IPS-20b (cell line): ENCODE measurements around the gene SV2B.

ENCODE experiments used
- H3K27ac ChIP-seq: one replicate; pipeline ENCODE4 v1.5.1; 2013; ENCODE audit warnings: low read length
- H3K27me3 ChIP-seq: 2 replicates; pipeline ENCODE4 v1.6.1; 2013; ENCODE audit warnings: mild to moderate bottlenecking, low read length, inconsistent platforms; ENCODE audit not compliant: insufficient read depth
- H3K36me3 ChIP-seq: 2 replicates; pipeline ENCODE4 v1.6.1; 2013; ENCODE audit warnings: low read depth, mild to moderate bottlenecking, inconsistent platforms, low read length, moderate library complexity; ENCODE audit not compliant: insufficient read depth
- H3K4me1 ChIP-seq: 2 replicates; pipeline ENCODE4 v1.6.1; 2013; ENCODE audit warnings: mild to moderate bottlenecking, control low read depth, inconsistent platforms, low read length, moderate library complexity; ENCODE audit not compliant: insufficient read depth
- H3K4me3 ChIP-seq: 2 replicates; pipeline ENCODE4 v1.5.1; 2013; ENCODE audit warnings: mild to moderate bottlenecking, low read length, inconsistent platforms
- H3K9ac ChIP-seq: 2 replicates; pipeline ENCODE4 v1.6.1; 2013; ENCODE audit warnings: low read depth, mild to moderate bottlenecking, inconsistent platforms, low read length, moderate library complexity
- H3K9me3 ChIP-seq: 2 replicates; pipeline ENCODE4 v1.6.1; 2013; ENCODE audit warnings: mild to moderate bottlenecking, low read depth, low read length, inconsistent platforms; ENCODE audit not compliant: insufficient read depth

The SV2B gene

GRCh38 chr15:91283155-91283554 is 183.1 kb downstream of the SV2B start:
- Histone ChIP-seq H3K9ac (no peak overlapping the region), H3K36me3 (no peaks in the 10 kb centered on the region), H3K27ac (no peak overlapping the region), H3K4me1 (no peaks in the 10 kb centered on the region), H3K4me3 (no peak overlapping the region), H3K27me3 (no peaks in the 10 kb centered on the region), H3K9me3 (no peaks in the 10 kb centered on the region)

GRCh38 chr15:91284758-91285466 is 184.9 kb downstream of the SV2B start:
- no peaks in the 10 kb centered on the region for H3K9me3 ChIP-seq
- no peaks in the 10 kb centered on the region for H3K27me3 ChIP-seq
- no peaks in the 10 kb centered on the region for H3K36me3 ChIP-seq
- no peak overlapping the region for H3K4me3 ChIP-seq
- H3K4me1 ChIP-seq: no peaks in the 10 kb centered on the region
- H3K27ac ChIP-seq: no peak overlapping the region
- no peak overlapping the region for H3K9ac ChIP-seq

- H3K4me3 ChIP-seq: no peak overlapping the region
- H3K27me3 ChIP-seq: no peaks in the 10 kb centered on the region; the same call in 1 of the 2 replicates
- H3K9me3 ChIP-seq: no peaks in the 10 kb centered on the region
- no peak overlapping the region for H3K9ac ChIP-seq
- H3K4me1 ChIP-seq: no peaks in the 10 kb centered on the region
- no peak overlapping the region for H3K27ac ChIP-seq
- H3K36me3 ChIP-seq: no peaks in the 10 kb centered on the region
Observed at GRCh38 chr15:91289324-91289723, 189.3 kb downstream of the SV2B start.

- Histone ChIP-seq H3K36me3 (no peaks in the 10 kb centered on the region), H3K9me3 (no peaks in the 10 kb centered on the region), H3K4me3 (no peak overlapping the region), H3K9ac (no peak overlapping the region), H3K27me3 (no peaks in the 10 kb centered on the region; the same call in 1 of the 2 replicates), H3K4me1 (no peaks in the 10 kb centered on the region), H3K27ac (no peak overlapping the region)
Observed at GRCh38 chr15:91290553-91290952, 190.5 kb downstream of the SV2B start.

GRCh38 chr15:91291673-91292072 is 191.6 kb downstream of the SV2B start:
- H3K27me3 ChIP-seq: no peaks in the 10 kb centered on the region; the same call in 1 of the 2 replicates
- no peaks in the 10 kb centered on the region for H3K36me3 ChIP-seq
- H3K9ac ChIP-seq: no peak overlapping the region
- no peak overlapping the region for H3K27ac ChIP-seq
- H3K9me3 ChIP-seq: 0 out of 2 replicates have a peak, but pooled peaks cover 4% of the 10 kb centered on the region
- no peaks in the 10 kb centered on the region for H3K4me1 ChIP-seq
- no peak overlapping the region for H3K4me3 ChIP-seq

- no peak overlapping the region for H3K4me3 ChIP-seq
- H3K9me3 ChIP-seq: peaks cover 7% of the 10 kb centered on the region; the same call in 1 of the 2 replicates
- no peaks in the 10 kb centered on the region for H3K4me1 ChIP-seq
- no peaks in the 10 kb centered on the region; the same call in 1 of the 2 replicates for H3K27me3 ChIP-seq
- no peaks in the 10 kb centered on the region for H3K36me3 ChIP-seq
- H3K9ac ChIP-seq: no peak overlapping the region
- H3K27ac ChIP-seq: no peak overlapping the region
Observed at GRCh38 chr15:91294344-91294743, 194.3 kb downstream of the SV2B start.

- no peaks in the 10 kb centered on the region for H3K4me1 ChIP-seq
- no peak overlapping the region for H3K9ac ChIP-seq
- no peaks in the 10 kb centered on the region; the same call in 1 of the 2 replicates for H3K27me3 ChIP-seq
- H3K9me3 ChIP-seq: peaks cover 7% of the 10 kb centered on the region; the same call in 1 of the 2 replicates
- no peak overlapping the region for H3K27ac ChIP-seq
- H3K4me3 ChIP-seq: no peak overlapping the region
- H3K36me3 ChIP-seq: no peaks in the 10 kb centered on the region
Observed at GRCh38 chr15:91294795-91295194, 194.7 kb downstream of the SV2B start.

- Histone ChIP-seq H3K9ac (no peak overlapping the region), H3K27me3 (peaks cover 2% of the 10 kb centered on the region), H3K27ac (no peak overlapping the region)
Observed at GRCh38 chr15:91298101-91298500, 198.0 kb downstream of the SV2B start.

GRCh38 chr15:91302588-91303439 is 202.8 kb downstream of the SV2B start:
- no peak overlapping the region for H3K4me3 ChIP-seq
- peaks cover 20% of the 10 kb centered on the region for H3K27me3 ChIP-seq
- H3K27ac ChIP-seq: no peak overlapping the region
- H3K4me1 ChIP-seq: no peaks in the 10 kb centered on the region
- H3K9ac ChIP-seq: no peak overlapping the region
- H3K36me3 ChIP-seq: no peaks in the 10 kb centered on the region
- H3K9me3 ChIP-seq: no peaks in the 10 kb centered on the region

More at GRCh38 chr15:91298101-91298500, 198.0 kb downstream of the SV2B start:
- no peak overlapping the region for H3K4me3 ChIP-seq
- H3K4me1 ChIP-seq: no peaks in the 10 kb centered on the region
- peaks cover 7% of the 10 kb centered on the region; the same call in 1 of the 2 replicates for H3K9me3 ChIP-seq
- no peaks in the 10 kb centered on the region for H3K36me3 ChIP-seq

GRCh38 chr15:91304210-91304609 is 204.2 kb downstream of the SV2B start:
- Histone ChIP-seq H3K9me3 (no peaks in the 10 kb centered on the region), H3K27me3 (peaks cover 20% of the 10 kb centered on the region), H3K36me3 (no peaks in the 10 kb centered on the region), H3K27ac (no peak overlapping the region), H3K9ac (no peak overlapping the region), H3K4me3 (no peak overlapping the region), H3K4me1 (no peaks in the 10 kb centered on the region)

- H3K9ac ChIP-seq: no peak overlapping the region
- no peaks in the 10 kb centered on the region for H3K4me1 ChIP-seq
- H3K27me3 ChIP-seq: peaks cover 20% of the 10 kb centered on the region
- no peak overlapping the region for H3K4me3 ChIP-seq
- no peaks in the 10 kb centered on the region for H3K9me3 ChIP-seq
- H3K27ac ChIP-seq: no peak overlapping the region
- H3K36me3 ChIP-seq: no peaks in the 10 kb centered on the region
Observed at GRCh38 chr15:91304786-91305185, 204.7 kb downstream of the SV2B start.

- no peaks in the 10 kb centered on the region for H3K36me3 ChIP-seq
- H3K4me1 ChIP-seq: no peaks in the 10 kb centered on the region
- peaks cover 20% of the 10 kb centered on the region for H3K27me3 ChIP-seq
- no peak overlapping the region for H3K4me3 ChIP-seq
- H3K27ac ChIP-seq: no peak overlapping the region
- H3K9ac ChIP-seq: no peak overlapping the region
- no peaks in the 10 kb centered on the region for H3K9me3 ChIP-seq
Observed at GRCh38 chr15:91306144-91306543, 206.1 kb downstream of the SV2B start.
